ENCODE measurements around the gene TBC1D22A.

TBC1D22A gene

DNA sequence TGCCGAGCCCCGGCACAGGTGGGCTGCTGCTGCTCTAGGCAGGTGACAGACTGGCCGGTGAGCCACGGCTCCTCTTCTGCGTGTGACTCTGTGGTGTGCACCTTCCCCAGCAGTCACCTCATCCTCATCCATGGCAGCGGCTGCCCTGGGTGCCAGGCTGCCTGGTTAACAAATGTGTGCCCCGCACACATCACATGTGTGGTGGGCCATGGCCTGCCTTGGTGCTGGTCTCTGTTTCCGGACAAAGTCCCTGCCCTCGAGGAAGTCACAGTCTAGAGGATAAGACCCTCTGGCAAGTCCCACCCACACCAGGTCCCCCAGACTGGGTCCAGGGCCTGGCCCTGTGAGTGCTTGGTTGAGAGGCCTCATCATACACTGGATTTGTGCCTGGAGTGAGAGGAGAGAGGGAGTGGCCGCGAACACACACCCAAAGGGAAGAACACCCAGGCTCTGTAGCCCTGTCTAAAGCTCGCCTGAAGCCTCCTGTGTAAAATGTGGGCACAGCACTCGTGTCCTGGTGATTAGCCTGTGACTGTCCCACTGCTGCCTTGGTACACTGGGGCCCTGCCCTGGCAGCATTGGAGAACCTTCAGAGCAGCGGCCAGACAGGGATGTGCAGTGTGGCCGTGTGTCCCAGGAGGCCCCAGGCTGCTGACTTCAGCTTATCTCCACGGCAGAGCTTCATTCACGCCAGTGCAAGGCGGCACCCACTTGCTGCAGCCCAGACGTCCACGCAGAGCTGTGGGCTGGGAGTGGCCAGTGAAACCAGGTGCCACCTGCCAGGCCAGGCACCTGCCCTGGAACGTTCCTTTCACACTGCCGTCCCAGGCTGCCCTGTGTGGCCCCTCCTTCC is 269.9 kb downstream of the TBC1D22A start:
- FAIRE-seq (no peak), DNase-seq (ENCODE audit: extremely low spot score, insufficient read length, low read depth) (no peak)

DNA sequence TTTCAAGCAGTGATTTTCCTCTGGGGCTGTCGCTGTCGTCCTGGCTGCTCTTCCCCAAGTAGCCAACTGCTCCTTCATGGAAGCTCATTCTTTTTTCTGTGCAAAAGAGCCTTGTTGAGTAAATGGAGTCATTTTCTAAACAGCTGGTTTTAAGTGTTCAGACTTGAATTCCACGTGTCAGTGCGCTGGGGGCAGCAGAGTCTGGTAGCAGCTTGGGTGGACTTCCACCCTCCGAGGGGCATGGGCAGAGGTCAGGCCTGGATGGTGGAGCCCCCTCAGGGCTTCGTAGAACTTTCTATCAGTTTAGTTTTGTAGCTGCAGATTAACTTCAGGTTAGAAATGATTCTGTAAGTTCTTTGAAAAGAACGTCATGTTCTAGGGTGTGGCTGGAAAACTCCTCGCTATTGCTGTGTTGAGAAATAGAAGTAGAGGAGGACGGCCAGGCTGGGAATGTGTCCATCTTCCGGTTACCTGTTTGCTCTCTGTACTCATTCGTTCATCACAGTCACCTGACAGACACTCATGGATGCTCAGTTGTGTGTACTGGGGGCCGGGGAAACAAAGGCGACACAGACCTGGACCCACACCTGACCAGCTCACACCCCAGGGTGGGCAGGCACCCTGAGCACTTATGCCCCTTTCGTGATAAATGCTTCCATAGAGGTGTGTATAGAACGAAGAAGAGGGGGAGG is 270.7 kb downstream of the TBC1D22A start:
- DNase-seq (ENCODE audit: extremely low spot score, insufficient read length, low read depth), result no peak
- no peak for FAIRE-seq

DNA sequence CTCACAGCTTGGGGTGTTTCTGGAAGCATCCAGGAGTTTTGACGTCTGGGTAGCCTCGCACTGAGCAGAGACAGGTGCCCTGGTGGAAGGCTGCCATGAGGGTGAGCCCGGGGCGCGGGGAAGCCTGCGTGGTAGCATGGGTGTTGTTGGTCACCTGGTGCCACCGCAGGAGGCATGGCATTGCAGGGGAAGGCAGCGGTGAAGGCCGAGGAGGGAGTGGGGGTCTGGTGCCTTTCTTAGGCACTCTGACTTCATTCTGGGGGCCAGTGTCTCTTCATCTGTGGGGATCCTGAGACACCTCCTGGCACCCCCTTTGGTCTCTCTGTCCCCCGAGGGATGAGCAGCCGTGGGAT is 271.2 kb downstream of the TBC1D22A start:
- FAIRE-seq, result no peak

DNA sequence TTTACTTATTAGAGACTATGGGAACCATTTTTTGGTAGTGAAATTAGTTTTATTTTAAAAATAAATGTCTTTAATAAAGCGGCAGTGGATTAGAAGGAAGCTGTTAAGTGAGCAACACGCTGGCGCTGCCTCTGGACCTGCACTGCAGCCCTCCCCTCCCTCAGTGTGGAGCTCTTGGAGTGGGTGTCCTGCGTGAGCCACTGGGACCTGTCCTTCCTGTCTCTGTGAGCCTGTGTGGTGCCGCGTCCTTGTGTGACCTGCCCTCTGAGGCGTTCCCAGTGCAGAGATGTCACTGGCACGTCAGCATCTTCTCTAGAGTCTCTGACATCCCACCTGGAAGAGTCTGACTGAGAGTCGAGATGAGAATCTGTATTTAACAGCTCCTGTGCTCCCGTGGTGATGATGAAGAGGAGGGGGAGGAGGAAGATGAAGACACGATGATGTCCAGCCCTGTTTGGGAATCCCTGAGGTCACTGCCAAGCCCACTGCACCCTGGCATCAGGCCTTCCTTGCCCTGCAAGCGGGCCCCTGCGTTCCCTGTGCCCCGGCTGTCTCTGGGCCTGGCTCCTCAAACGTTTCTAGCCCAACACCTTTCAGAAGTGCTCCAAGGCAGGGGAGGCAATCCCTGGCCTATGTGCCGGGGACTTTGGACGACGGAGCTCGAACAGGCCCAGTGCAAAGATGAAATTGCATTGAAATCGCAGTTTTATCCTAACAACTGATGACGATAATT is 271.8 kb downstream of the TBC1D22A start:
- no peak for DNase-seq (ENCODE audit: extremely low spot score, insufficient read length, low read depth)
- no peak for FAIRE-seq

More for the DNA sequence above, 271.2 kb downstream of the TBC1D22A start:
- no peak for DNase-seq (ENCODE audit: extremely low spot score, insufficient read length, low read depth)

DNA sequence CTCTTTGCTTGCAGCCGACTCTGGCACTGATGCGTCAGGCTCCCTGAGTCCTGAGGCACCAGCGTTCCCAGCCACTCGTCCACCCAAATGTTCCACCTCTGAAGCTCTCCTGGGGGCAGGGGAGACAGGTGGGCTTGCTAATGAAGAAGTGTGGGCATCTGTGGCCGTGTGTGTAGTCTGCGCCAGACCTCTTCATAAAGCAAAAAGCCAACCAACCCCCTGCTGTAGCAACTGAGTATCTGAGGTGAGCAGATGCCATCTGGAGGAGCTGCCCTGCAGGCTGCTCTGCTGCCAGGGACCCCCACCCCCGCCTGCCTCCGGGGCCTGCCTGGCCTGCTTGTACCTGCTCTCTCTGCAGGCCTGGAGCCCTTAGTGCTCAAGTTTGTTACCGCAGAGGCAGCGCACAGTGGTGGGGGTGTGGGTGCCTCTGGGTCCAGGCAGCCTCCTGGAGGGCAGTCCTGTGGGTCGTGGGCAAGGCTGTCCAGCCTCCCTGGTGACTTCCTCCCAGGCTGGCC is 272.5 kb downstream of the TBC1D22A start:
- DNase-seq (ENCODE audit: extremely low spot score, insufficient read length, low read depth) (no peak), FAIRE-seq (no peak)

DNA sequence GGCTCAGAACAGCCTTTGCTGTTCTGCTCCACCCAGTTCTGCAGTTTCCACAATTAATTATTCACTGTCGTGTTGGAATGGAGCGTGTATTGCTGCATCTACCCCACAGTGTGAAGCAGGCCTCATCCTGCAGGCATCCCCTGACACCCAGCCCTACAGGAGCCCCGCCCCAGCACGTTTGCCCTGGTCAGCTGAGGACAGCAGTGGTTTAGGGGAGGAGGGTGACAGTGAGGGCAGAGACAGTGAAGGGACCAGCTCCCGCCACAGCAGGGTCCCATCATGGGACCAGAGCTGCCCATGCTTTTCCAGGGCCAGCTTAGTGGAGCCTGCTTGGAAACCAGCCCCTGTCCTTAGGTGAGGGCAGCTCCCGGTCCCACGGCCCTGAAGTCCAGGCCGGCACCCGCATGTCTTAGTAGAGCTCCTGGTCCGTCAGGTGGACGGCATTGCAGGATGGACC is 273.0 kb downstream of the TBC1D22A start:
- DNase-seq (ENCODE audit: extremely low spot score, insufficient read length, low read depth) (no peak), FAIRE-seq (no peak)

DNA sequence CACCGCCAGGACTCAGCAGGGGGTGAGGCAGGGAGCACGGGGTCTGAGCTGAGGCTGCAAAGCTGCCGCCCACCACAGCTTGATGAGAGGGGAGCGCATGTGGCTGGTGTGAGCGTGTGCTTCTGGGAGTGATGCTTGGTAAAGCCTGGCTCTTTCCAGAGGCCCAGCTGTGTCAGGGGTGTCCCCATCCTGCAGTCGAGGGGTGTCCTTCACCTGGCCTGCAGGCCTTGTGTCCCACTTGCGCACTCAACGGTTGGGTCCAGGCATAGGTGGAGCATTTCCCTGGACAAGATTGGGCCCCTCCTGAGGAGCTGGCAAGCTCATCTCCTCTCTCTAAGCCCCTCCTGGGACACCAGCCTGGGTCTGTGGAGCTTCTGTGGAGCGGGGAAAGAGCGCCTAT is 273.9 kb downstream of the TBC1D22A start:
- DNase-seq (ENCODE audit: extremely low spot score, insufficient read length, low read depth) (no peak), FAIRE-seq (no peak)

DNA sequence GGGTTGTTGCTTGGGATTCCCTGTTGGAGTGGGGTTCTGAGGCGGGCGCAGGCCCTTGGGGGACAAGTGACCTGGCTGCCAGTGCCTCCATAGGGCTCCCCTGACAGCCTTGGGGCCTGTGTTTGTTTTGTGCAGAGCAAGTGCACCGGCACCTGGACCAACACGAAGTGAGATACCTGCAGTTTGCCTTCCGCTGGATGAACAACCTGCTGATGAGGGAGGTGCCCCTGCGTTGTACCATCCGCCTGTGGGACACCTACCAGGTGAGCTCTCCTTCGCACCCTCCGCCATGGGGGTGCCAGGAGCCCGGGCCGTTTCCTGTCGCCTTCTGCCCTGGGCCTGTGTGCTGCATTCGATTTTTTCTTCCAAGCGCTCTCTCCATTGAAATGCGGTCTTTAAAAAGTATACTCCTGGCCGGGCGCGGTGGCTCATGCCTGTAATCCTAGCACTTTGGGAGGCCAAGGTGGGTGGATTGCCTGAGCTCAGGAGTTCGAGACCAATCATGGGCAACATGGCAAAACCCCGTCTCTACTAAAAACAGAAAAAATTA is 274.6 kb downstream of the TBC1D22A start:
- FAIRE-seq, result no peak

DNA sequence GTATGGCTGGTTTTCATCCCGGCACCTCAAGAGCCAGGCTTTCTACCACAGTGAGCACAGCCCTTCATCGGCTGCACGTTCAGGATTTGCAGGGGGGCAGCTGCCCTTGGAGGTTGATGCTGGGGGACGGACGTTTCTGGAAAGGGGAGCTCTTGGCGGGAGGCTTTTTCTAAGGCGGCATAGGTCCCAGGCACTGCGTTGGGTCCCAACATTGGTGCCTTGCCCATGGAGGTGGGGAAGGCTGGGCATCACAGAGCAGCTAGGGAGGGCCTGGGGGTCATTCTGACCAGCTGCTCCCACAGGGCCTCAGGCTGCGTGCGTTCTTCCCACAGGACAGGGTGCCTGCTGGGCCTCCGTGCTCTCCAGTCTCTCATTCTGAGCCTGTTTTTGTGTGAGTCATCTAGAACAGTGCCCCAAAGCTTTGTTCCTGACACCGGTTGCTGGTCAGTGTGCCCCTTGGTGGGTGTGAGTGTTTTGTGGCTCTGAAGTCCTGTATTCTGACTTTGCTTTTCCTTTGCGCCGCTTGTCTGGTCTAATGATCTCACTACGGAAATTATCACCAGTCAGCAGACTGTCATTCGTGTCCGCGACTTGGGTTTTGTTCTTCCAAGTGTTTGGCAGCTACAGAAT is 275.9 kb downstream of the TBC1D22A start:
- DNase-seq (ENCODE audit: extremely low spot score, insufficient read length, low read depth) (no peak), FAIRE-seq (no peak)

More for the DNA sequence above, 274.6 kb downstream of the TBC1D22A start:
- no peak for DNase-seq (ENCODE audit: extremely low spot score, insufficient read length, low read depth)

DNA sequence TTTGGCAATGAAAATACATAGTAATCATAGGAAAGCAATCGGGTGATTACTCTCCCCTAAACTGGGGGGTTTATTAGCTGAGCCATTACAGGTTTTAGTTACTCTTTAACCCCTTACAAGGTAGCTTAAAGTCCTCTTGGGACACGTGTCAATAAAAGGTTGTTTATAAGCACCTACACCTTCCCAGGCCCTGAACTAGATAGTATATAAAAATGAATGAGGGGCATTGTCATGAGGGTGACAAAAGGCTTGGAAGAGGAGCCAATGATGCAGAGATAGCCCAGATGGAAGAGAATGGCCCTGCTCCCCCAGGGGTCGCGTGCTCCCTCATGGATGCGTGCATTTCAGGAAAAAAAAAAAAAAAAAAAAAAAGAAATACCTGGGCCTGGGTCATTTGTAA is 276.9 kb downstream of the TBC1D22A start:
- DNase-seq (ENCODE audit: extremely low spot score, insufficient read length, low read depth) (no peak), FAIRE-seq (no peak)

DNA sequence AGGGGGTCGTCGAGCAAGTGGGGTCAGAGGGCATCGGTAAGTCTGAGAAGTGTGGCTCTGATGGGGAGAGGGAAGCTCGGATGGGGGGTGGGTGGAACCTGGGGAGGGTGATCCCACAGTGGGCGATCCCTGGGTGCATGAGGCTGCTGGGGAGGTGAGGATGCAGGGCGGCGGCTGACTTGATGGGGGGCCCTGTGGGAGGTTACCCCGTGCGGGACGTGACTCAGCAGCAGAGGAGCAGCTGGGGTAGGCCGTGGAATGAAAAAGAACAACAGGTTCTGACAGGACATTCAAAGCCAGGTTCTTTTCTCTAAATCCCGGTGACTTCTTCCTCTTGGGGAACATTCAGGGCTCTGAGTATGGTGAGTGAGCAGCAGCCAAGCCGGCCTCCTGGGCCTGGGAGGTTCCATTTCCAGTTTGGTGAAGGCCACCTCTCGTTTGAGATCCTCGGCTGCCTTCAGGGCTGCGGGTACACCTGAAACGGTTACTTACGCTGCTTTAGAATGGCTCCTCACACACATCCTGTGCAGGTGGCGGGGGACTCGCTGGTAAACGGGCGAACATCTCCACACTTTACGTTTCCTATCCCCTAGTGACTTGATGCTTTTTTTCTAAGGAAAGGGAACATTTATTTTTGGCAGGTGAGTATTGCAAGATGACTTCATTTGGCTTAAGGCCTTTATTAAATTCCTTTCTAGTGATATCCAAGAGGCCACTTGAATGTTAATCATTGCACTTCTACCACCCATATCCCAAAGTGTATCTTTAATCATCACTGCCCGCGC is 278.2 kb downstream of the TBC1D22A start:
- DNase-seq (ENCODE audit: extremely low spot score, insufficient read length, low read depth) (no peak), FAIRE-seq (no peak)

DNA sequence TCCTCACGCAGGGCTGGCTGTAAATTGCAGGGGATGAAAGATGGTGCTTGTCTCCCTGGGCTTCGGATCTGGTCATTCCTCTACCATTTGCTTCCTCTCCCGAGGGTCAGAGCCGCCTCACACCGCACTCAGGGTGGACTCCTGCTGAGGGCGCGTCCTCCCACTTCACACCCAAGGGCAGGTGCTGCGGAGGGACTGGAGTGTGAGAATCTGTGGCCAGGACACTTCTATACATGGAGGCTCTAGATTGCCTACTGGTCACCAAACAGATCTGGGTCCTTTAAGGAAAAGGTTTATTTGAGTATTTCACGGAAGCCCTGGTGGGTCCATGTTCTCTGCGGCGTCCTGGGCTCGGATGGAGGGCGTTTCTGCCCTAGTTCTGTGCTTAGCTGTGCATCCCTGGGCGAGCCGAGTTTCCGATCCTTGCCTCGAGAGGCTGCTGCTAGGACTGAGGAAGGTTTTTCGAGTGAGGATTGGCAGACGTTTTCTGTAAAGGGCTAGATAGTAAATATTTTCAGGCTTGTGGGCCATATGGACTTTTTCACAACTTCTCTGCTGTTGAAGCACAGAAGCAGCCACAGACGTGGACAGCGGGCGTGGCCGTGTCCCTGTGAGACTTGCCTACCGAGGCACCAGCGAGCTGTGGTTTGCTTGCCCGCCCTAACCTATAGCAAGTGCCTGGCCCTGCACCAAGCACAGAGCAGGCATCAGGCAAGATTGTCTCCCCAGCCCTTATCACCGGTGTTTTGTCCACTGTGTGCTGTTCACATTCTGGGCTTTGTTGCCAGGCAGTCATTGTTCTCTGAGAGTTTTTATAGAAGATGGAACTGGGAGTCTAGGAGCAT is 279.0 kb downstream of the TBC1D22A start:
- DNase-seq (ENCODE audit: extremely low spot score, insufficient read length, low read depth) (no peak), FAIRE-seq (no peak)

DNA sequence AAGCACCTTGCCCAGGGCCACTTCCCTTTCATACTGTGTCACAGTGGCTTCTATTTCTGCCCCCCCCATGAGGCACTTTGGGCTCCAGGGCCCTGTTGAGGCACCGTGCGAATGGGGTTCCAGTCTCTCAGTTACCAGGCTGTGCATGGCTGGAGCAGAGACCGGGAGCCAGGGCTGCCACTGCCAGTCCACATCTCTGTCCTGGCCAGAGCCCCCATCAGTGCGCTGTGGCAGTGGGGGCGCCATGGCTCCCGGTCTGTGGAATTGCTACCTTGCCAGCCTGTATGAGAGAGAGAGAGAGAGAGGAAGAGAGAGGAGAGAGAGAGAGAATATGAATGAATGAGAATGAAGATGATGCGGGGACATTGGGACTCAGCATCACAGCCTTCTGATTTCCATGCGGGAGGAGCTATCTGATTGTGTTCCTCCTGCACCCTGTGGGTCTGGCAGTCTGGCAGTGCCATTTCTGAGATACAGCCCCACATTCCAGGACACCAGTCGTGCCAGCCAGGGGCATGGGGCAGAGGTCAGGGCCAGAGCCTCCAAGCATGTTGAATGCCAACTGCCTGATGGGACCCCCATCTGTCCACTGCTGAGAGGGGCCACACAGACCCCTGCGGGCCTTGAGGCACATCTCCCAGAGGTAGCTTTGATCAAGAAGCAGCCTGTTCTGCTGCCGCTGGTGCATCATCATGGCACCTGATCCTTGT is 279.8 kb downstream of the TBC1D22A start:
- DNase-seq (ENCODE audit: extremely low spot score, insufficient read length, low read depth), result no peak
- no peak for FAIRE-seq

DNA sequence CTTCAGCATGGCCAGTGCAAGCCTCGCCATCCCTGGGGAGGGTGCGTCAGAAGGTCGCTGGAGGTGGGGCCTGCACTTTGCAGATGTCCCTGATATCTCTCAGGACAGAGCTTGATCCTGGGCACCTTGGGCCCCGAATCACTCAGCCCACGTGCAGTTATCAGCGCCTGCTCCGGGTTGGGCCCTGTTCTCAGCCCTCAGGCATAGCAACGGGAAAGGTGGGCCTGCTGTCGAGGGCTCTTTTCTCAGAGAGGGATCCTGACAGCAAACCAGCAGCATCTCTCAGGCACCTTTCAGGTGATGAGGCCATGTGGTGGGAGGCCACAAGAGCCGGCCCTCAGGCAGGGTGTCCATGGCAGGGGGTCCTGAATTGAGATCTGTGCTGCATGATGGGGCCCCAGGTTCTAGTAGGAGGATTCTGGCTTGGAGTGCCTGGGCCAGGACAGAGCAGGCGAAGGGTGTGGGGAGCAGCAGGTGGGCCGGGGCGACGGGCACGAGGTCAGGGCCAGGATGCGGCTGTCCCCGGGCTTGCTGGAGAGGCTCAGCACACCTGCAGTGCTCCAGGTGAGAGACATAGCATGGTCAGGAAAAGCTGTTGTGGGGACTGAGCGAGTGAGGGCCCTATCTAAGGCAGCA is 280.5 kb downstream of the TBC1D22A start:
- no peak for DNase-seq (ENCODE audit: extremely low spot score, insufficient read length, low read depth)
- no peak for FAIRE-seq

DNA sequence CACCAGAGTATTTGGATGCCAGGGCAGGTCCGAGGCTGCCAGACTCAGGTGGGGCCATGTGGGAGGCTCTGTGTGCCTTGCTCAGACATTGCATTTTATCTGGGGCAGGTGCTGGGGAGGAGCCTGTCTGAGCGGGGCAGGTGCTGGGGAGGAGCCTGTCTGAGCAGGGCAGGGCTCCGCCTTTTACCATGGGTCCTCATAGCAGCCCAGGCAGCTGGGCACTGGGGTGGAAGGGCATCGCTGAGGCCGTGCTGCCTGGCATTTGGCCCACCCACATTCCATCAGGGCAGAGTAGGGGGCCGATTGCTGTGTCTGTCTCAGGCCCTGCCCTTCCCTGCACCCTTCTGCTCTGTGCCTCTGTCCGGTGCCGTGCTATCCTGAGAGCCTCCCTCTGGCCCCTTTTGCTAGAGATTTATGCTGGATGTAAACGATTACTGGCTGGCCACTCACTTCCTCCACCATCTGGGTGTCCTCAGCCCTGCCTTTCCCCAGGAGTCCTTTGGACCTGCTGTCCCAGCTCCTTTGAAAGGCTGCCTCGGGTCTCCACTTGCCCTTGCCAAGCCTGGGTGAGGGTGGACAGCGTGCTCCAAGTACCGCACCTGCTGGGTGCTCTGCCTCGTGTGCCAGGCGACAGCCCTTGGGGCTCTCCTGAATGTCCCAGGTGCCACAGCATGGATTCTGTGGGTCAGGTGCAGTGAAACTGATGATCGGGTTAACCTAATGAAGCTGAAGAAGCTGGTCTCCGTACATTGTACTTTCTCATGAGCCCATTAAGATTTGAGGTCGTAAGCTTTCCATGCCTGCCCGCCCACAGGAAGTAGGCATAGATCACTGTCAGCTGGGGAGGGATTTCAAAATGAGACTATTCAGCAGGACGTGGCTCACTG is 281.6 kb downstream of the TBC1D22A start:
- DNase-seq (ENCODE audit: extremely low spot score, insufficient read length, low read depth) (no peak), FAIRE-seq (no peak)
